GM19438 (cell line): ENCODE measurements around the gene EPHA6.
"Not testable (repeated sequence)": the region's sequence is repeated elsewhere in the genome, so short reads cannot be mapped to it uniquely, and the experiment has no call there.

Experiments used
- ATAC-seq: cut with Tn5 transposase; IDR thresholded peaks from one replicate; pipeline ENCODE4 v1.9.1; 2021; ENCODE audit warnings: low read depth; ENCODE audit not compliant: unreplicated experiment

Gene EPHA6

GRCh38 chr3:97257942-97258697 is 443.7 kb downstream of the EPHA6 start:
- ATAC-seq = no peak

GRCh38 chr3:97259263-97259662 is 444.9 kb downstream of the EPHA6 start:
- no peak for ATAC-seq

GRCh38 chr3:97264180-97264579 is 449.8 kb downstream of the EPHA6 start:
- no peak for ATAC-seq

- ATAC-seq = no peak
Measured at GRCh38 chr3:97265237-97266005, 451.0 kb downstream of the EPHA6 start.

- no peak for ATAC-seq
Measured at GRCh38 chr3:97269202-97269601, 454.8 kb downstream of the EPHA6 start.

DNA sequence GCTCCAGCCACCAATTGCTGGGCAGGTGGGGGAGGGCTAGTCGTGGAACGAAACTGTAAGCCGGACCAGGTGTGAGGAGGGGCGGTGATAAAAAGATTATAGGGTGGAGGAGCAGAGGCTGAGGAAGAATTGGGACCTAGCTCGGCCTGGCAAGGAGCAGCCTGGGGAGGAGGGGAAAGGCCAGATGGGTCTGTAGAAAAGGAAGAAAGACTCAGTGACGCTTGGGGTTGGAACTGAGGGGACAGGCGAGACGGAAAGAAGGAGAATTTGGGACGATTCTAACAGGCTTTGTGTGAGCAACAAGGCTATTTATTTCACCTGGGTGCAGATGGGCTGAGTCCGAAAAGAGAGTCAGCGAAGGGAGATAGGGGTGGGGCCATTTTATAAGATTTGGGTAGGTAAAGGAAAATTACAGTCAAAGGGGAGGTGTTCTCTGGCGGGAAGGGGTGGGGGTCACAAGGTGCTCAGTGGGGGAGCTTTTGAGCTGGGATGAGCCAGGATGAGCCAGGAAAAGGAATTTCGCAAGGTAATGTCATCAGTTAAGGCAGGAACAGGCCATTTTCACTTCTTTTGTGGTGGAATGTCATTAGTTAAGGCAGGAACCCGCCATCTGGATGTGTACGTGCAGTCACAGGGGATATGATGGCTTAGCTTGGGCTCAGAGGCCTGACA is 462.6 kb downstream of the EPHA6 start:
- not testable (repeated sequence) for ATAC-seq

- ATAC-seq = no peak
Measured at GRCh38 chr3:97277708-97278107, 463.3 kb downstream of the EPHA6 start.

DNA sequence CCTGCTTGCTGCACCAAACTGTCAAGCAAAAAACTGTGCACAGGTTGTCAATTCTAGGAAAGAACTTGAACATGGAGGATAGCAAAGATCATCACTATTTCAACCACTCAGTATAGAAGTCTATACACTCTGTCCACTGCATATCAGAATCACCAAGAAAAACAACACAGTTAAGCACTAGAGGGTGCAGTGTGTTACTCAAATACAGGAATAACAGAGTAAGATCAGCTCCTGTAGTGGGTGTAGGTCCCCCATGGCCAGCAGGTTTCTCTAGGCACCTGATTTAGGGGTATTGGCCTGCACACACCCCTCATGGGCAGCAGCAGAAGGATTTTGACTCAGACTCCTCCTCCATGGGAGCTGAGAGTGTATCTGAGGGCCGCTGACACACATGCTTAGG is 464.1 kb downstream of the EPHA6 start:
- ATAC-seq = no peak

DNA sequence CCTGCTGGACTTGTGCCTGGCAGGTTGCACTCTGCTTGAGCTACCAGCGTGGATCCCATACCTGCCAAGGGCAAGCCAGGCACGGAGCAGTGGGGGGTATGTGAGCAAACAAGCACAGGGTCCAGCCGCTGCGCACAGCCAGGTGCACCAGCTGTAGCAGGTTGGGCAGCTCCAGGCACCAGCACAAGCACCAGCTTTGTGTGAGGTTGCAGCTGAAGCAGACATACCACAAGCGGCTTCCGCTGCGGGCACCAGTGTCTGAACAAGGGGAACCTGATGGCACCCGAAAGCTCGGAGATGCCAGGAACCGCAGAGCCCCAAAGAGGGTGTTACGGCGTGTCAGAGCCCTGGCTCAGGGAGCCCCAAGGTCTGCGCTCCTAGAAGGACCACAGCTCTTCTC is 477.5 kb downstream of the EPHA6 start:
- ATAC-seq = no peak

DNA sequence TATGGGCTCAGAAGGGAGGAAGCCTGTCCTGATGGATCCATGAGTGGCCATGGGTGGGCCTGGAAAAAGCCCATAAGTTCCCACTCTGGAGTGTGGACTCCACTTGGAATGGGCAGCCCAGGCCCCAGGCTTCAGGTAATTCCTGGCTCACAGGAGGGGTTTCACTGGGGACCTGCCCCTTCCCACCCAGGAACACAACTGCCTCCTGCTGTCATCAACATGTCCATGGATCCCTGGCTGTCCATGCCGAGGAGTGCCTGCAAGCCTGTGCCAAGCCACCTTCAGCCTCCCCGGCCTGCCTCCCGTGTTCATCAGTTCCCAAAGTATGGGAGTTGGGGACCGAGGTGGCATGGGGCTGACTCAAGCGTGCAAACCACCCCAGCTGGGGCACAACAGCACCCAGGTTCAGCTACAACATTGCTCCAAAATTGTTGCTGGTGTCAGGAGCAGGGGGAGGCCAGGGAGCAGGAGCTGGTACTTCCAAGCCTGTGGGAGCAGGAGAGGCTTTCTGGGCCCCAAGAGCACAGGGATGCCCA is 479.3 kb downstream of the EPHA6 start:
- ATAC-seq = no peak

DNA sequence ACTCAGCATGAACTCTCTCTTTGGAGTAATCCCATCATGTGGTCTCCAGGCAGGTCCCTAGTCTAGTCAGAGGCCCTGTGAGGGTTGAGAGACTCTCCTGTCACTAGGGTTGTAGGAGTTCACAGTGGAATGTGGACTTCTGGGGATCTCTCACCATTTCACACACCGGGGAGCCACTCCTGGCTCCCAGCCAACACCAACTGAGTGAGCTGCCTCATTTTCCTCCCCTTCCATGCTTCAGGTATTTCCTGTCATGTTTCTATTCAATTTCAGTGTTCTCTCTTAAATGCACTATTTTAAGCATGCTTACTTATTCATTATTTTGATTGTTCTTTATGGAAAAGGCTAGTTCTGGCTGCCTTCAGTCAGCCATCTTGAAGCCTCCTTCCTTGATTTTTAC is 482.6 kb downstream of the EPHA6 start:
- ATAC-seq = no peak

DNA sequence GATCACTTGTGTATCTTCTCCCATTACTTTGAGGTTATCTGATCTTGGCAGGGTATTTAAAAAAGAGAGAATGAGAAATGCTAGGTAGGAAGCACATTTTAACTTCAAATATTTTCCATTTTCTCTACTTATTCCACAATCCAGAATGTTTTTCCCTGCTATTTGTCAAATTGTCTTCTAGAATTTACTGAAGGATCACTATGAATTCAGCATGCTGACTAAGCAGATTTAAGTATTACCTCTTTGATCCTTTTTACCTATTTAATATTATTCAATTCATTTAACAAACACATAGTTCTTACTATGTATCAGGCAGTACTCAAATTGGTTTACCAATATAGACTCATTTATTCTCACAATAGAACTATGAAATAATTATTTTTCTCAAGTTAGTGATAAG is 486.7 kb downstream of the EPHA6 start:
- ATAC-seq = no peak

- no peak for ATAC-seq
Measured at GRCh38 chr3:97306226-97306625, 491.8 kb downstream of the EPHA6 start.

- ATAC-seq = no peak
Measured at GRCh38 chr3:97338375-97338774, 524.0 kb downstream of the EPHA6 start.

- no peak for ATAC-seq
Measured at GRCh38 chr3:97340940-97341339, 526.5 kb downstream of the EPHA6 start.

DNA sequence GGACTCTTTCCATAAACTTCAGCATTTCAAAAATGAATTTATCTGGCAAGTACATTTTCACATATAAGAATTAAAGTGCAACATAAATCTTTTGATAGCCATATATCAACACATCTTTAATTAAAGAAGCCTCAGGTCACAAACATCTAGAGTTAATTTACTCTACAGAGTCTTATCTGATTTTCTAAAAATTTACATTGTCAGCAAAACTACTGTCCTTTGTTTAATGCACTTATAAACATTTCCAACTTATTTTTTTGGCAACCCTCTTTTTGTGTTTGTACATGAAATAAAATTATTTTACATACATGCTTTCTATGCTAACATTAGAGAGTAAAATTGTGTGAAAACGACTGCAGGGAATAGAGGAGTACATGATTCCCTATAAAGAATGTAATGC is 533.4 kb downstream of the EPHA6 start:
- ATAC-seq = no peak

DNA sequence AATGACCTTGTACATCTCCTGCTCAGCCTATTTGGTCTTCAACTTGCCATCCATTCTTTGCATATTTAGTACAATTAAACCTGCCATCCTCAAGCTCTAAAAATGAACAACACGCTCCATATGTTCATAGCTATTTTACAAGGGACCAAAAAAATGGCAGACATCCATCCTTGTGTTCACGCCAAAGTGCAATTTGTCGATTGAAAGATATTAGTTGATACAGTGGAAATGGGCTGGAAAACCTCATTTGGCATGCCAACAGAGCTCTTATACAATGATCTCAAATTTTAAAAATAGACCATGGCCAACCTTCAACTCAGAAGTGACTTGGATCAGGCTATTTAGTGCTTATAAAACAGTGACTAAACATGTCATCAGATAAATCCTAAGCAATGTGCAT is 536.6 kb downstream of the EPHA6 start:
- ATAC-seq = no peak

DNA sequence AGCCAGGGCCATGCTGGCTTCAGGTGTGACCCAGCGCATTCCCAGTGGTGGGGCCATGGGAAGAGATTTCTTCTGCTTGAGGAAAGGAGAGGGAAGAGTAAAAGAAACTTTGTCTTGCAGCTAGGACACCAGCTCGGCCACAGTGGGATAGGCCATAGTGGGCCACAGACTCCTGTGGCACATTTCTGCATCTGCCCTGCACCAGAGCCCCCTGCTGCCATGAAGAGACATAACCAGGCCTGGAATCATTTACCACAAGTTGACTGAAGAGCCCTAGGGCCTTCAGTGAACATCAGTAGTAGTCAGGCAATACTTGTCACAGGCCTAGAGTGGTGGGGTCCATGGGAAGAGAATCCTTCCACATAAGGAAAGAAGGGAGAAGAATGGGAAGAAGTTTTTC is 538.8 kb downstream of the EPHA6 start:
- no peak for ATAC-seq

- no peak for ATAC-seq
Measured at GRCh38 chr3:97359977-97360376, 545.6 kb downstream of the EPHA6 start.

- ATAC-seq = no peak
Measured at GRCh38 chr3:97360804-97361203, 546.4 kb downstream of the EPHA6 start.

DNA sequence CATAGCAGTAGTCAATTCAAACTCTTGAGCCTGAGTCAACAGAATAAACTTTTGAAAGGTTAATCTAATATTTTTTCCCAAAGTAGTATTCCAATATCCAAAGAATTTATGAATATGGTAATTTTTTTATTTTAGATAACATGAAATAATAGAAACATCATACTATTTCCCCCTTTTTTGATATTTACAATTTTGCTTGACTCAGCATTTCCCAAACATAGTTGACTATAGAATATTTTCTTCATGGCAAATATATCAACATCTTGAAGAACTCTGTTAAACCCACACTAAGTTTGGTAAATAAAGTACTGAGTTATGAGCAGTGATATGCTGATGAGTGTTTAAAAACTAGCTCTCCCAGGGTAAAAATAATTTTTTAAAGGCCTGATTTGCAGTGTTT is 570.2 kb downstream of the EPHA6 start:
- no peak for ATAC-seq
